ENCODE measurements around the gene JUNB. TPM values are rescaled to one million over a fixed set of nuclear protein-coding genes. Genes with fewer than 3 reads are reported as not detected.
"Not testable (repeated sequence)": the region's sequence is repeated elsewhere in the genome, so short reads cannot be mapped to it uniquely, and the experiment has no call there.

Gene JUNB
- total RNA-seq, 1 donor from 2014 or later = 105 TPM

- intact Hi-C loops (cut with micrococcal nuclease) = no loop called here
Measured at GRCh38 chr19:12801466-12802266, 10.4 kb downstream of the JUNB start, which contains the start of the genes PRDX2 and THSD8. TSS of gene PRDX2 (minus strand) at chr19:12801800. CDS start at chr19:12801261, 539 bp downstream. TSS of gene THSD8 (plus strand) at chr19:12802069. CDS start at chr19:12802072, 3 bp downstream.

- intact Hi-C loops (cut with micrococcal nuclease) = no loop called here
Measured at GRCh38 chr19:12802267-12803106, 11.2 kb downstream of the JUNB start.

GRCh38 chr19:12804051-12804450 lies 12.8 kb downstream of the JUNB start:
- intact Hi-C loops (cut with micrococcal nuclease) = no loop called here

GRCh38 chr19:12806242-12807081 lies 15.2 kb downstream of the JUNB start, which contains the start of gene RNASEH2A:
TSS of gene RNASEH2A (plus strand) at chr19:12806584. CDS start at chr19:12806674, 90 bp downstream.
- intact Hi-C loops (cut with micrococcal nuclease) = no loop called here

GRCh38 chr19:12815088-12815487 lies 23.8 kb downstream of the JUNB start:
- intact Hi-C loops (cut with micrococcal nuclease) = no loop called here

- intact Hi-C loops (cut with micrococcal nuclease) = not testable (repeated sequence)
Measured at GRCh38 chr19:12817188-12817587, 25.9 kb downstream of the JUNB start.

GRCh38 chr19:12817810-12818209 lies 26.5 kb downstream of the JUNB start:
- intact Hi-C loops (cut with micrococcal nuclease) = not testable (repeated sequence)

GRCh38 chr19:12821761-12822160 lies 30.5 kb downstream of the JUNB start:
- intact Hi-C loops (cut with micrococcal nuclease) = no loop called here

- intact Hi-C loops (cut with micrococcal nuclease) = no loop called here
Measured at GRCh38 chr19:12825254-12826131, 34.2 kb downstream of the JUNB start.

- intact Hi-C loops (cut with micrococcal nuclease) = no loop called here
Measured at GRCh38 chr19:12828494-12828893, 37.2 kb downstream of the JUNB start.

- intact Hi-C loops (cut with micrococcal nuclease) = no loop called here
Measured at GRCh38 chr19:12833418-12833737, 42.1 kb downstream of the JUNB start.

GRCh38 chr19:12833738-12834565 lies 42.7 kb downstream of the JUNB start:
- intact Hi-C loops (cut with micrococcal nuclease) = no loop called here

GRCh38 chr19:12834566-12834943 lies 43.3 kb downstream of the JUNB start, which contains the start of gene RTBDN:
TSS of gene RTBDN (minus strand) at chr19:12834579. CDS start at chr19:12829979, 4,600 bp downstream.
- intact Hi-C loops (cut with micrococcal nuclease) = no loop called here

GRCh38 chr19:12834976-12835757 lies 43.9 kb downstream of the JUNB start:
- intact Hi-C loops (cut with micrococcal nuclease) = no loop called here

GRCh38 chr19:12836529-12836863 lies 45.2 kb downstream of the JUNB start:
- intact Hi-C loops (cut with micrococcal nuclease) = no loop called here

- intact Hi-C loops (cut with micrococcal nuclease) = no loop called here
Measured at GRCh38 chr19:12837225-12837624, 45.9 kb downstream of the JUNB start.

GRCh38 chr19:12838182-12838885 lies 47.0 kb downstream of the JUNB start, which contains the start of gene MAST1:
TSS of gene MAST1 (plus strand) at chr19:12838515. CDS start at chr19:12838573, 58 bp downstream.
- intact Hi-C loops (cut with micrococcal nuclease) = no loop called here
